GM23248 (cell line): ENCODE measurements around the gene PYGL. TPM values are rescaled to one million over a fixed set of nuclear protein-coding genes. Genes with fewer than 3 reads are reported as not detected.

Source experiments
- DNase-seq: peaks from one replicate; pipeline ENCODE4 v3.0.0-alpha.2; 2015
- H2AFZ ChIP-seq: fragments of 200-600 bp; sonication (generic); 2 replicates; pipeline ENCODE4 v1.6.1; 2016; ENCODE audit warnings: antibody characterized with exemption
- H3F3A ChIP-seq: fragments of 200-600 bp; sonication (generic); 2 replicates; pipeline ENCODE4 v1.6.1; 2016; ENCODE audit warnings: mild to moderate bottlenecking, antibody characterized with exemption, mixed run types; ENCODE audit not compliant: insufficient read depth
- H3K27ac ChIP-seq: fragments of 200-600 bp; sonication (generic); 2 replicates; pipeline ENCODE4 v1.5.1; 2016; ENCODE audit warnings: mild to moderate bottlenecking
- H3K27me3 ChIP-seq: fragments of 200-600 bp; sonication (generic); replicated peaks from 2 replicates; pipeline ENCODE4 v1.6.1; 2016; ENCODE audit warnings: mild to moderate bottlenecking; ENCODE audit not compliant: insufficient read depth
- H3K36me3 ChIP-seq: fragments of 200-600 bp; sonication (generic); 2 replicates; pipeline ENCODE4 v1.6.1; 2016; ENCODE audit warnings: low read depth, mild to moderate bottlenecking
- H3K4me1 ChIP-seq: fragments of 200-600 bp; sonication (generic); 2 replicates; pipeline ENCODE4 v1.6.1; 2016; ENCODE audit warnings: mild to moderate bottlenecking; ENCODE audit not compliant: insufficient read depth
- H3K4me2 ChIP-seq: fragments of 200-600 bp; sonication (generic); one replicate; pipeline ENCODE4 v1.6.1; 2016; ENCODE audit warnings: mild to moderate bottlenecking; ENCODE audit not compliant: unreplicated experiment
- H3K4me3 ChIP-seq: fragments of 200-600 bp; sonication (generic); 2 replicates; pipeline ENCODE4 v1.5.1; 2016; ENCODE audit warnings: mild to moderate bottlenecking
- H3K79me2 ChIP-seq: fragments of 200-600 bp; sonication (generic); 2 replicates; pipeline ENCODE4 v1.6.1; 2016; ENCODE audit warnings: mild to moderate bottlenecking; ENCODE audit not compliant: insufficient read depth
- H3K9ac ChIP-seq: fragments of 200-600 bp; sonication (generic); 2 replicates; pipeline ENCODE4 v1.6.1; 2016; ENCODE audit warnings: mild to moderate bottlenecking
- H3K9me2 ChIP-seq: fragments of 200-600 bp; sonication (generic); 2 replicates; pipeline ENCODE4 v1.6.1; 2016; ENCODE audit warnings: mixed run types, mild to moderate bottlenecking, moderate library complexity; ENCODE audit not compliant: insufficient read depth
- H3K9me3 ChIP-seq: fragments of 200-600 bp; sonication (generic); one replicate; pipeline ENCODE4 v1.6.1; 2017; ENCODE audit warnings: low read depth
- H4K20me1 ChIP-seq: fragments of 200-600 bp; sonication (generic); 2 replicates; pipeline ENCODE4 v1.6.0; 2016; ENCODE audit not compliant: insufficient read depth
- EZH2 ChIP-seq: fragments of 200-600 bp; sonication (generic); IDR thresholded peaks from 2 replicates; pipeline ENCODE4 v1.6.1; 2018; ENCODE audit warnings: antibody characterized with exemption, mild to moderate bottlenecking; ENCODE audit not compliant: insufficient read depth, poor library complexity, severe bottlenecking
- EZH2phosphoT487 ChIP-seq: fragments of 200-600 bp; sonication (generic); IDR thresholded peaks from 2 replicates; pipeline ENCODE4 v1.6.1; 2018; ENCODE audit warnings: antibody characterized with exemption, moderate library complexity, mild to moderate bottlenecking, low read depth; ENCODE audit not compliant: insufficient read depth
- WGBS, 2 experiments: methylation state at CpG; one replicate each; pipeline ENCODE4 v1.1.6; 2015 to 2017; ENCODE audit warnings: low lambda C conversion rate in 2 of 2, low coverage in 1 of 2; ENCODE audit errors: missing lambda C conversion rate in 2 of 2; 5-methylcytosine and 5-hydroxymethylcytosine counted together
- in situ Hi-C: fragments of 300-500 bp; cut with MboI; formaldehyde crosslinking; loops from 2 replicates; pipeline ENCODE4 v1.15.0; 2020
- polyA plus RNA-seq: library from polyadenylated mRNA; unstranded; fragments of >200 nt; fragmentation: Nextera tagmentation; extraction: Ambion mirVana; gene quantifications from 2 replicates; pipeline ENCODE4 v1.2.1, GENCODE V29; 2016
- total RNA-seq: library from RNA; depleted of rRNA; stranded (reverse); fragments of >200 nt; shearing (Covaris generic); gene quantifications from 2 replicates; pipeline ENCODE4 v1.2.3, GENCODE V29; 2014; rRNA removed

The PYGL gene
- total RNA-seq (42.6 and 52.6 TPM in 2 replicates), polyA plus RNA-seq (55.8 and 56.2 TPM in 2 replicates)

GRCh38 chr14:50943943-50944646 is at the start of gene PYGL:
Gene PYGL (minus strand): TSS chr14:50944483. CDS start chr14:50944403, 80 bp downstream.
- Histone ChIP-seq H3K27me3 (no peaks in the 10 kb centered on the region), H3K36me3 (no peaks in the 10 kb centered on the region), H3K9me3 (no peaks in the 10 kb centered on the region), H2AFZ (peak within 1 kb of the TSS; percentile 91), H3F3A (peaks cover 25% of the 10 kb centered on the region; the same call in 1 of the 2 replicates), H3K79me2 (no peaks in the 10 kb centered on the region), H3K9me2 (no peaks in the 10 kb centered on the region), H3K27ac (peak within 1 kb of the TSS; percentile 35), H3K9ac (peak within 1 kb of the TSS; percentile 80), H3K4me1 (peaks cover 15% of the 10 kb centered on the region; the same call in 1 of the 2 replicates), H3K4me2 (peak within 1 kb of the TSS; percentile 88), H3K4me3 (peak within 1 kb of the TSS; percentile 78), H4K20me1 (no peaks in the 10 kb centered on the region)
- WGBS, 2 experiments, result 2% methylated on average over 43 to 45 of the region's 74 CpGs
- in situ Hi-C loops, result no loop called here
- peak; percentile 88 for DNase-seq
- TF ChIP-seq EZH2 (no peak), EZH2phosphoT487 (no peak)

DNA sequence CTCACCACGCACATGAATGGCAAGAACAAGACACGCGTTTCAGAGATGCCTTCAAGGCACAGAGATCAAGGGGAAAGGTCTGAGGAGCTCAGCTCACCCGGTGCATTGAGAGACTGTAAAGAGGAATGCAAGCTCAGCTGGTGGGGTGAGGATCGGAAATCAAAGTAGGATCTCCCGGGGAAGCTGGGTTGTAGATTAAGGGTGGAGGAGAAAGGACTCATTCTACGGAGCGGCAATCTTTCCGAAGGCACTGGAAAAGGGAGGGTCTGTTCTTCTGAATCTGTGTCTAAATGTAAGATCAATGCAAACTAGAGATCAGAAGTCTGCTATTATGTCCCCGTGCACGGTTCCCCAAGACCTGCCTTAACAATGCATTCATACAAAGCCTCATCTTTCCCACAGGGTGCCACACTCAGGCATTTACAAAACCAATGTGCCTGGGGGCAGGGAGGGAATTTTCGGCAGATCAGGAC is 41.6 kb upstream of the PYGL start:
- Histone ChIP-seq H3K27ac (no peak overlapping the region), H3K9ac (no peak overlapping the region), H4K20me1 (no peaks in the 10 kb centered on the region), H2AFZ (no peak overlapping the region), H3K4me2 (no peak overlapping the region), H3K9me3 (no peaks in the 10 kb centered on the region), H3K79me2 (no peaks in the 10 kb centered on the region), H3K4me1 (peaks cover 8% of the 10 kb centered on the region; the same call in 1 of the 2 replicates), H3K27me3 (no peaks in the 10 kb centered on the region), H3K4me3 (no peak overlapping the region), H3K36me3 (no peaks in the 10 kb centered on the region), H3K9me2 (no peaks in the 10 kb centered on the region), H3F3A (no peaks in the 10 kb centered on the region)
- DNase-seq, result no peak
- WGBS, 2 experiments, result 77 to 82% methylated on average over 12 of the region's 12 CpGs
- in situ Hi-C loops, result no loop called here
- no peak for TF ChIP-seq EZH2
- TF ChIP-seq EZH2phosphoT487, result no peak

DNA sequence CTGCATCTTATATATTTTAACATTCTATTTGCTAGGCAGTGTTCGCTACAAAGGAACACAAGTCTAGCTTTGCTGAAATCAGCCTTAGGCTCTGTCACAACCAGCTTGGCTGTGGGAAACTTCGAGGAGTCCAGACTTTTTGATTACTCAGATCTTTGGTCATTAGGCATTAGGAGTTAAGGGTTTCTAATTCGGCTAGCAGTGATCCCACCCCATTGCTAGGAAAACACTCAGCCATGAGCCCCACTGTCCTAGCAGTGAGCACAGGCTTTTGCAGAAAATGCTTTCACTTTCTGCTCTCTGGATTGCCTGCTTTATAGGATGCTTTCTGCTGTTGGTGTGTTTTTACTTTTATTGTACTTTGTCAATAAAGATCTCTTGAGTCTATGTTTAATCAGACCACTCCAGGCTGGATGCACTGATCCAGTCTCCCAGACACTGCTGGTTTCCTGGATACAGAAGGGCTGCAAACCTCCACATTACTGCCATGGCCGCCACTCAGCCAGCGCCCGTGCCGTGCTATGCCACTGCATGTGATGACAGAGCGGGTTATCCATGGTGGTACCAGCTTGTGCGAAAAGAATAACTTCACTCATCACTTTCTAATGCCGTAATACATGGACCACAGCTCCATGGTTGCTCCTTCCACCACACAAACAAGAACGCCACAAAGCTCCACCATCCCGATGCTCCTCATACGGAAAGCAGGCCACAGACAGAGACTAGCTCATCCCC is 41.0 kb upstream of the PYGL start:
- 81 to 82% methylated on average over 13 of the region's 13 CpGs for WGBS, 2 experiments
- no peaks in the 10 kb centered on the region for H3K27me3 ChIP-seq
- H3K4me3 ChIP-seq, result no peak overlapping the region
- no peaks in the 10 kb centered on the region for H3K9me2 ChIP-seq
- H4K20me1 ChIP-seq, result no peaks in the 10 kb centered on the region
- no peaks in the 10 kb centered on the region for H3K79me2 ChIP-seq
- H3K9me3 ChIP-seq, result no peaks in the 10 kb centered on the region
- peak overlapping the region; percentile 64 for H2AFZ ChIP-seq
- H3F3A ChIP-seq, result no peaks in the 10 kb centered on the region
- in situ Hi-C loops, result no loop called here
- peaks cover 8% of the 10 kb centered on the region; the same call in 1 of the 2 replicates for H3K4me1 ChIP-seq
- H3K27ac ChIP-seq, result no peak overlapping the region
- no peak for TF ChIP-seq EZH2
- no peak for TF ChIP-seq EZH2phosphoT487
- peak; percentile 42 for DNase-seq
- peak overlapping the region; percentile 44 for H3K4me2 ChIP-seq
- H3K36me3 ChIP-seq, result no peaks in the 10 kb centered on the region
- H3K9ac ChIP-seq, result no peak overlapping the region

DNA sequence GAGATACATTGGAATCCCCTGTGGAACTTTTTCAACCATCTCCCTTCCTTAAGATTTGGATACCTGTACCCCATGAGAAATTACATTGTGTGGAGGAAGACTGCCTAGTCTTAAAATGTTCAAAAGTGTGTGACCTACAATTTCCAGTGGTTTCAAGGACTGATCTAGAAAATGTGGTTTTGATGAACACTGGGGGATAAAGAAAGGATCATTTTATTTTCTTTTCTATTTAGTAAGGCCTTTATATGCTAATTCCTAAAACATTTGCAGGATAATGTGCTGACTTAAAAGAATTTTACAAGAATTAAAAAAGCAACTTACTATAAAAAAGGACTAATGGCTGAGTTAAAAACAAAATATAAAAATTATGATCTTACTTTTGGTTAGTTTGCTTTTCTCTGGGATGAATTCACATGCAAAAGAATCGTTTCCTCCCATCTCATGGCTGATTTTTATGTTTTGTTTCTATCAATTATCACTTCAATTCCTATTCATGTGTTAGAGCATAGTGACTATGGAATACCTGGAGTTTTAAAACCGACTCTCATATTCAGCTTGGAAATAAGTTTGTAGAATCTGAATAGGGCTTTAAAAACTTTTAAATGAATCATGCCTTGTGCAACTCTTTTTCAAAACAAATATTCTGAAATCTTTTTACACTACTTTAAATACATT is 39.9 kb upstream of the PYGL start:
- H3K9me2 ChIP-seq, result no peaks in the 10 kb centered on the region
- no peak overlapping the region for H3K4me2 ChIP-seq
- H3K9ac ChIP-seq, result no peak overlapping the region
- no peaks in the 10 kb centered on the region for H3K79me2 ChIP-seq
- H2AFZ ChIP-seq, result no peak overlapping the region; the same call in 1 of the 2 replicates
- H3K27ac ChIP-seq, result no peak overlapping the region
- no peaks in the 10 kb centered on the region for H3K27me3 ChIP-seq
- 9 to 29% methylated on average over 2 of the region's 2 CpGs for WGBS, 2 experiments
- no peaks in the 10 kb centered on the region for H3F3A ChIP-seq
- peak; percentile 21 for DNase-seq
- H3K4me3 ChIP-seq, result no peak overlapping the region
- no peaks in the 10 kb centered on the region for H3K9me3 ChIP-seq
- in situ Hi-C loops, result no loop called here
- H3K36me3 ChIP-seq, result no peaks in the 10 kb centered on the region
- peaks cover 8% of the 10 kb centered on the region; the same call in 1 of the 2 replicates for H3K4me1 ChIP-seq
- TF ChIP-seq EZH2 (no peak), EZH2phosphoT487 (no peak)
- no peaks in the 10 kb centered on the region for H4K20me1 ChIP-seq
